Dedifferentiated amniotic fluid mesenchymal stem cell (primary cell): ENCODE measurements around the gene RAB10.
"Not testable (repeated sequence)": the region's sequence is repeated elsewhere in the genome, so short reads cannot be mapped to it uniquely, and the experiment has no call there.

Source experiments
- DNase-seq: peaks from one replicate; pipeline ENCODE4 v3.0.0-alpha.2; 2016; ENCODE audit errors: extremely low spot score

Gene RAB10

GRCh38 chr2:26058390-26058789 lies 24.5 kb downstream of the RAB10 start:
- DNase-seq = no peak

- DNase-seq = no peak
These were observed 25.7 kb downstream of the RAB10 start for GRCh38 chr2:26059542-26059941.

- no peak for DNase-seq
These were observed 27.7 kb downstream of the RAB10 start for GRCh38 chr2:26061539-26061938.

- DNase-seq = no peak
These were observed 31.0 kb downstream of the RAB10 start for GRCh38 chr2:26064846-26065245.

- no peak for DNase-seq
These were observed 33.5 kb downstream of the RAB10 start for GRCh38 chr2:26067186-26067974.

- no peak for DNase-seq
These were observed 34.2 kb downstream of the RAB10 start for GRCh38 chr2:26067980-26068507.

- peak; percentile 58 for DNase-seq
These were observed 34.9 kb downstream of the RAB10 start for GRCh38 chr2:26068602-26069298.

- no peak for DNase-seq
These were observed 36.8 kb downstream of the RAB10 start for GRCh38 chr2:26070730-26071129.

GRCh38 chr2:26072925-26073768 lies 39.3 kb downstream of the RAB10 start:
- no peak for DNase-seq

- DNase-seq = no peak
These were observed 39.9 kb downstream of the RAB10 start for GRCh38 chr2:26073830-26074229.

GRCh38 chr2:26074676-26075075 lies 40.8 kb downstream of the RAB10 start:
- DNase-seq = no peak

GRCh38 chr2:26075173-26075572 lies 41.3 kb downstream of the RAB10 start:
- no peak for DNase-seq

GRCh38 chr2:26076001-26076587 lies 42.2 kb downstream of the RAB10 start:
- no peak for DNase-seq

- no peak for DNase-seq
These were observed 43.4 kb downstream of the RAB10 start for GRCh38 chr2:26077291-26077690.

GRCh38 chr2:26078939-26079338 lies 45.1 kb downstream of the RAB10 start:
- no peak for DNase-seq

- DNase-seq = no peak
These were observed 46.5 kb downstream of the RAB10 start for GRCh38 chr2:26080356-26080755.

GRCh38 chr2:26080925-26081324 lies 47.0 kb downstream of the RAB10 start:
- not testable (repeated sequence) for DNase-seq

GRCh38 chr2:26081556-26081955 lies 47.7 kb downstream of the RAB10 start:
- DNase-seq = no peak

- no peak for DNase-seq
These were observed 52.3 kb downstream of the RAB10 start for GRCh38 chr2:26086155-26086637.

GRCh38 chr2:26086779-26087178 lies 52.9 kb downstream of the RAB10 start:
- no peak for DNase-seq

- DNase-seq = no peak
These were observed 54.3 kb downstream of the RAB10 start for GRCh38 chr2:26088038-26088643.
